Measurements from ENCODE around the gene TMUB1. TPM values are rescaled to one million over a fixed set of nuclear protein-coding genes. Genes with fewer than 3 reads are reported as not detected.

The TMUB1 gene
- total RNA-seq, 2 experiments from 2014 or later: 75.7 to 78.3 TPM

DNA sequence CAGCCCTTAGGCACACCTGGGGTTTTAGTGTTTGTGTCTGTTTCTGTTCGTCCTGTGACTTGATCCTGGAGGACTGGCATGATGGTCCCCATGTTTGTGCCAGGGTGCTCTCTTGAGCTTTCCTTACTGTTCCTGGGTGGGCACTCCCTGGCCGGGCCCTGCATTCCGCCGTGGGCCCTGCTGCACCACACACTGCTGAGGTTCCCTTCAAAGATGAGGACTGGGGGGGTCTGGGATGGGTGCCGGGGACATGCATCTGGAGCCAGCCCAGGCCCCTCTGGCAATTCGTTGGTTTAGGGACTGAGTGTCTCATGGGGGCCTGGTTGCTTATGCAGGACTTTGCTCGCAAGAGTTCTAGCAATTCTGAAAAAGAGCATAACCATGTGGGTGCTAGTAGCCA, 7.7 kb upstream of the TMUB1 start:
- H3K36me3 Mint-ChIP-seq: no peaks in the 10 kb centered on the region
- ATAC-seq (ENCODE audit: low read depth): no peak
- peaks cover 7% of the 10 kb centered on the region for H3K4me1 Mint-ChIP-seq
- POLR2A ChIA-PET: interaction anchor here (1.0 to 1.5 kb wide), 2 partner anchors 10 to 136 kb away, joined by 3 read pairs; partner anchors contain the start of genes ABCF2 and FASTK
- no peak overlapping the region for H3K27ac Mint-ChIP-seq
- DNase-seq: no peak
- peaks cover 6% of the 10 kb centered on the region for H3K27me3 Mint-ChIP-seq
- no peaks in the 10 kb centered on the region for H3K9me3 Mint-ChIP-seq
- no peak overlapping the region for H3K4me3 Mint-ChIP-seq

GRCh38 chr7:151089893-151090730, 6.8 kb upstream of the TMUB1 start:
- no peak for ATAC-seq (ENCODE audit: low read depth)
- POLR2A ChIA-PET: interaction anchor here (1.0 to 1.5 kb wide), 2 partner anchors 10 to 137 kb away, joined by 3 read pairs; partner anchors contain the start of genes ABCF2 and FASTK
- Mint-ChIP-seq H3K9me3 (no peaks in the 10 kb centered on the region), H3K27ac (no peak overlapping the region), H3K4me1 (peaks cover 13% of the 10 kb centered on the region), H3K27me3 (peaks cover 12% of the 10 kb centered on the region), H3K4me3 (no peak overlapping the region), H3K36me3 (no peaks in the 10 kb centered on the region)
- DNase-seq: no peak

GRCh38 chr7:151088856-151089699, 5.8 kb upstream of the TMUB1 start:
- no peak for ATAC-seq (ENCODE audit: low read depth)

DNA sequence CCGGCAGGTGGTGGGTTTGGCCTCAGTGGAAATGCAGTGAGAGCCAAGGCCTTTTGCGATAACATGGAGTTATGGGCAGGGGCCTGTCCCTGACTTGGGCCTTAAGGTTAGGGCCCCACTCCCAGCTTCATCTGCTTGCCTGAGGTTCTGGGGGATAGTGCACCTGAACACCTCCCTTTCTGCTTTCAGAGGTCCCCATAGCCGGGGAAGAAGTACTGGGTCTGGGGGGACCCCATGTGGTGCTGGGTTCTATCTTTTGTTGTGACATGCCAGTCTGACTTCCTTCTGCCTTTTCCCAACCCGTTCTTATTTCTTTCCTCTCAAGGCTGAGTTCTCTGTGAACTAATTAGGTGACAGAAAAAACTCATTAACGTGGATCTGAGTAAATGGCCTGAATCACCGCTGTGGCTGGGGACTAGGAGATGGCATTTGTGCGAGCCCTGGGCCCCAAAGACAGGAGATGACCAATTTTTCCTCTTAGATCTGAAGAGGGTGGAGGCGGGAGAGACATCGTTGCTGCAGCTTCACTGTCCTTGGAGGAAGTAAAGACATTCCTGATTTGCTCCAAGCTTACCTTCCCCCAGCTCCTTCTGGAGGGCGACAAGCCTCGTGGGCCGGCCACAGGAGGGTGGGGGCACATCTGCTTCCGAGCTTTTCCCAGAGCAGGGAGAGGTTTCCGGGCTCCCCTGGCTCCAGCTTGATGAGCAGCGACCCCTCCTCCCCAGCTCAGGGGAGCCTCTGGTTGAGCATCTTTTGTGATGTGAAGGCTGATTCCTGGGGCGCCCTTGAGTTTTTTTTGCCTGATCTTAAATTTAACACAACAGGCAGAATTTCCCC, 4.9 kb upstream of the TMUB1 start:
- Mint-ChIP-seq H3K4me1 (peaks cover 17% of the 10 kb centered on the region), H3K36me3 (no peaks in the 10 kb centered on the region)
- ATAC-seq (ENCODE audit: low read depth): no peak

More at GRCh38 chr7:151088856-151089699, 5.8 kb upstream of the TMUB1 start:
- Mint-ChIP-seq H3K9me3 (no peaks in the 10 kb centered on the region), H3K27ac (peak overlapping the region; percentile 23), H3K27me3 (peaks cover 19% of the 10 kb centered on the region), H3K36me3 (no peaks in the 10 kb centered on the region), H3K4me1 (peaks cover 17% of the 10 kb centered on the region), H3K4me3 (peak overlapping the region; percentile 35)
- POLR2A ChIA-PET: interaction anchor here (0.5 kb wide), 1 partner anchor 36 kb away, joined by 3 read pairs; no protein-coding TSS in a partner anchor
- DNase-seq: no peak

GRCh38 chr7:151087245-151088018, 4.1 kb upstream of the TMUB1 start:
- H3K27ac Mint-ChIP-seq: no peak overlapping the region
- H3K27me3 Mint-ChIP-seq: peaks cover 19% of the 10 kb centered on the region
- peaks cover 20% of the 10 kb centered on the region for H3K4me1 Mint-ChIP-seq
- peaks cover 3% of the 10 kb centered on the region for H3K36me3 Mint-ChIP-seq
- POLR2A ChIA-PET: no interaction called here
- DNase-seq (peak; percentile 54), ATAC-seq (ENCODE audit: low read depth) (no peak)
- no peaks in the 10 kb centered on the region for H3K9me3 Mint-ChIP-seq
- peak overlapping the region; percentile 87 for H3K4me3 Mint-ChIP-seq

More for the DNA sequence above, 4.9 kb upstream of the TMUB1 start:
- POLR2A ChIA-PET: interaction anchor here (0.5 to 0.6 kb wide), 2 partner anchors 35 to 247 kb away, joined by 3 read pairs; no protein-coding TSS in a partner anchor
- Mint-ChIP-seq H3K27ac (no peak overlapping the region), H3K9me3 (no peaks in the 10 kb centered on the region), H3K4me3 (peak overlapping the region; percentile 35), H3K27me3 (peaks cover 19% of the 10 kb centered on the region)
- DNase-seq: no peak

- H3K27me3 Mint-ChIP-seq: peaks cover 19% of the 10 kb centered on the region
- peak; percentile 61 for DNase-seq
- ATAC-seq (ENCODE audit: low read depth): no peak
- peak overlapping the region; percentile 80 for H3K27ac Mint-ChIP-seq
- POLR2A ChIA-PET: no interaction called here
- peak overlapping the region; percentile 87 for H3K4me3 Mint-ChIP-seq
- H3K9me3 Mint-ChIP-seq: no peaks in the 10 kb centered on the region
- H3K4me1 Mint-ChIP-seq: peaks cover 23% of the 10 kb centered on the region
- H3K36me3 Mint-ChIP-seq: peaks cover 4% of the 10 kb centered on the region
These were observed 3.5 kb upstream of the TMUB1 start for GRCh38 chr7:151086802-151087244.

DNA sequence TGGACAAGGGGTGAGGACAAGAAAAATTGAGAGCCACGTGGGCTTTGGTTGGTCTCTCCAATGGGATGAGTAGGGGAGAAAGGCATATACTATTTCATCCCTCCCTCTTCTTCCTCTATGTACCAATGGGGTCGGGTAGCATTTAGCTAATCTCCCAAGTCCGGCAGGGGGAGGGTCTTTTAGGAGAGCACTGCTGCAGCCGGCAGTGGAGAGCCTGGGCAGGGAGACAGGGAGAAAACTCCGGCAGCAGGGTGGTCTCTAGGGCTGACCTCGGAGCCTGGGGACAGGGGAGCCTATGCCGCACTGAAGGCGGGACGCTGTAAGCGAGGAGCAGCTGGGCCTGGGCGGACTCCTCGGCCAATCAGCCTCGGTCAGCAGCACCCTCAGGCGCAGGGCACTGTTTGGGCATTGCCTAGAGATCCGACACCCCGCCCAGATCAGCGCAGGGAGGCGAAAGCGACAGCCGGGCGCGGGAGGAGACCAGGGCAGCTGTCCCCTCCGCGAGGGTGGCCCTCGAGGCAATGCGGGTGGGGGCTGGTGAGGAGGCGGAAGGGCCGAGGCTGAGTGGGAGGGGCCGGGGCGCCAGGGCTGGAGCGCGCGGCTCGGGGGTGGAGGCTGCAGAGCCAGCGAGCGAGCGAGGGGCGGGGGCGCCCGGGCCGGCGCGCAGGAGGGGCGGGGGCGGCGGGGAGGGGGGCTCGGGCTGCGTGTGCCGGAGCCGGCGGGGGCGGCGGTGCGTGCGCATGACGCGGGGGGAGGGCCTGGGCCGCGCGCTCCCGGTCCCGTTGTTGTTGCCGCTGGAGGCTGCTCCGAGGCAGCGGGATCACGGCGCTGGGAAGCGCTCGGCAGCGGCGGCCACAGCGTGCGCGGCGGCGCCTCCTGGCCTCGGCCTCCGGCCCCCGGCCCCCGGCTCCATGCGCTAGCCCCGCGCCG, 2.7 kb upstream of the TMUB1 start, which contains the start of gene AGAP3:
Gene AGAP3, plus strand, starts transcription at position 785 of the 930 bp plus-strand sequence. CDS start 267 bp downstream, outside the sequence.
- Mint-ChIP-seq H3K27me3 (peaks cover 19% of the 10 kb centered on the region), H3K4me1 (peaks cover 23% of the 10 kb centered on the region), H3K9me3 (no peaks in the 10 kb centered on the region), H3K27ac (peak within 1 kb of the TSS; percentile 80), H3K36me3 (peaks cover 4% of the 10 kb centered on the region), H3K4me3 (peak within 1 kb of the TSS; percentile 88)
- DNase-seq: peak; percentile 68
- POLR2A ChIA-PET: interaction anchor here (0.7 to 1.5 kb wide), 3 partner anchors 26 to 77 kb away, joined by 3 to 5 read pairs (median 3); partner anchors contain the start of gene SLC4A2
- peak; percentile 17 for ATAC-seq (ENCODE audit: low read depth)

- Mint-ChIP-seq H3K36me3 (peaks cover 4% of the 10 kb centered on the region), H3K27me3 (peaks cover 19% of the 10 kb centered on the region), H3K4me3 (peak overlapping the region; percentile 88), H3K4me1 (peaks cover 23% of the 10 kb centered on the region), H3K9me3 (no peaks in the 10 kb centered on the region), H3K27ac (no peak overlapping the region)
- ATAC-seq (ENCODE audit: low read depth): no peak
- no peak for DNase-seq
- POLR2A ChIA-PET: interaction anchor here (0.7 to 1.5 kb wide), 3 partner anchors 26 to 76 kb away, joined by 3 to 5 read pairs (median 3); partner anchors contain the start of gene SLC4A2
These were observed 2.0 kb upstream of the TMUB1 start for GRCh38 chr7:151085329-151085690.

DNA sequence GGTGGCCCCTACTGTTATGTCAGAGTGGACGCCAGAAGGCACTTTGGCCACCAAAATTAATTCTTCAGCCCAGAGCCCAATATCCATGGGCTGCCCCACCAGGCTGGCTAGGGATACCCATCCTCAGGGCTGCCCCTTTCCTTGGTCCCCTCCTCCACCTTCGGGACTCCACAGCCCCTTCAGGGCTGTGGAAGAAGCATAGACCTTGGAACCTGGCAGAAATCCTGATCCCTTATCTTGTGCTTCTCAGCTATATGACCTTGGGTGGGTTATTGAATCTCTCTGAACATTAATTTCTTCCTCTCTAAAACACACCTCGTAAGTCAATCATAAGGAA, 499 bp upstream of the TMUB1 start:
- ATAC-seq (ENCODE audit: low read depth): no peak
- POLR2A ChIA-PET: interaction anchor here (0.9 to 3.9 kb wide), 4 partner anchors 24 to 72 kb away, joined by 3 to 32 read pairs (median 7); partner anchors contain the start of genes ABCB8, CDK5 and SLC4A2
- Mint-ChIP-seq H3K9me3 (no peaks in the 10 kb centered on the region), H3K27me3 (peaks cover 19% of the 10 kb centered on the region), H3K27ac (peak overlapping the region; percentile 16), H3K4me3 (peak overlapping the region; percentile 71), H3K4me1 (peaks cover 29% of the 10 kb centered on the region), H3K36me3 (peaks cover 9% of the 10 kb centered on the region)
- DNase-seq: no peak

DNA sequence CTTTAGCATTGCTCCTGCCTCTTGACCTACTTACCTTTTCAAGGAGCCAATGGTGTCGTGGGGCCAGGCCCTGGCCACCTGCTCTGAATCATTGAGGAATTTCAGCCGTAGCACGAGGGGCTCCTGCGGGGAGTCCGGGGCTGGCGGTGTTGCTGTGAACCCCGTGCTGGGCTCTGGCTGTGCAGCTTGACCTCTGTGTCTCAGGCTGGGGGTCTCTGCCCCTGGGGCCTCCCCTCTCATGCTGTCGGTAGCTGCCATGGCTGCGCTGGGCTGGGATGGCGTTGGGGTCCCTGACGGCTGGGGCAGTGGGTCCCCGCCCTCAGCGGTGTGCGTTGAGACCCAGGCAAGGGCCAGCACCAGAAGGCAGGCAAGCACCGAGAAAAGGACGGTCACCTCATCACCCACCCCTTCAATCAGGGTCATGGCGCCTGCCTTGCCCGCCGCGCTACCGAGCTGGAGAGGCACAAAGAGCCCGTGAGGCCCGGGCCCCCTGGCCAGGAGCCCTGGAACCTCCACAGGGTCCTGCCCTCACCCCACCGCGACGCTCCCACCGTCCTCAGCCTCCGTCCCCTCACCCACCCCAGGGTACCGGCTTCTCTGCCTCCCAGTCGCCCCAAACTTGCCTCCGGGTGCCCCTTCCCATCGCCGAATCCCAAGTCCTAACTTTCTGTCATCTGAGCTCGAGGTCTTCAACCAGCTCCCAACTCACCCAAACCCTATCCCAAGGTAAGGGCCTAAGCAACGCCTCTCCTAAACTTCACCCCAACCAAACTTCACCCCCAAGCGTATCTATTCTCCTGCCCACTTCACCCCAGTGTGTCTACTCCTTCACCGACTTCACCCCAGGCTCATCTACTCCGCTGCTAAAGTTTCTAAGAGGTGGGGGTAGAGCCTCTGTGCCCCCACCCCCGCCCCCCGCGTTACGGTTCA, 887 bp downstream of the TMUB1 start:
- Mint-ChIP-seq H3K9me3 (no peaks in the 10 kb centered on the region), H3K27me3 (peaks cover 13% of the 10 kb centered on the region), H3K4me1 (peaks cover 31% of the 10 kb centered on the region), H3K4me3 (peak overlapping the region; percentile 100), H3K36me3 (peaks cover 9% of the 10 kb centered on the region), H3K27ac (peak overlapping the region; percentile 96)
- DNase-seq (no peak), ATAC-seq (ENCODE audit: low read depth) (no peak)
- POLR2A ChIA-PET: interaction anchor here (1.3 to 3.9 kb wide), 3 partner anchors 23 to 70 kb away, joined by 4 to 32 read pairs (median 10); partner anchors contain the start of genes ABCB8, CDK5 and SLC4A2
